ENCODE data around the gene MYBBP1A.

The MYBBP1A gene

DNA sequence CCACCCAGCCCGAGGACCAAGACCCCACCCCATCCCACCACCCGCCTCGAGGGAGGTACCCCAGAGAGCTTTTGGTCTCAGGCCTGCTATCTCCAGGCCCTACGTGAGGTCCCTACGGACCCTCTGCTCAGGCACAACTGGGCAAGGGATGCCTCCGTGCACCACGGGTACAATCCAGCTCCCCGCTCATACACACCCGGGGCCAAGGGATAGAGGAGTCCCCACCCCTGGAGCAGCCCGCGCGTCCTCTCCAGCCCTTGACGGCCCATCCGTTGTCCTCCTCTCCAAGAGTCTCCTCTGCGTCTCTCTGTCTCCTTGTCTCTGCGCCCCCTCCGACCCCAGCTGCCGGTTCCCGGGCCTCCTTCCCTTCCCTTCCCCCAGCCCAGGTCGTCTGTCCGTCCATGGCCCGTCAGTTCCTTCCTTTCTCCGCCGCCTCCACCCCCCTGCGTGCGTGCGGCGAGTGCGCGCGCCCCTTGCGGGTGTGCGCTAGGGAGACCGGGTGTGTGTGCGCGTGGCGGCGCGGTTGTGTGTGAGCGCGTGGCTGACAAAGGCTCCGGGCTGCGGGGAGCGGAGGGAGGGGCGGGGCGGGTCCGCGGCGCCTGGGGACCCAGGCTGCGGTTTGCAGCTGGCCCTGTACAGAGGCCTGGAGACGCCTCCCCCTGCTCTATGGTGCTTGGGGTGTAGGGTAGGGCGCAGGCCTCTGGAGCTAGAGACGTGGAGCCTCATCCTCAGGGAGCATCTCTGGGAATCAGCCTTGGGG is 55.6 kb downstream of the MYBBP1A start:
- in situ Hi-C loops (cut with MboI; ENCODE audit: low pct_unique_long_range_greater_than_20kb, low sequenced_read_pairs, unreplicated experiment), result no loop called here
- TF ChIP-seq, protein P1, sequence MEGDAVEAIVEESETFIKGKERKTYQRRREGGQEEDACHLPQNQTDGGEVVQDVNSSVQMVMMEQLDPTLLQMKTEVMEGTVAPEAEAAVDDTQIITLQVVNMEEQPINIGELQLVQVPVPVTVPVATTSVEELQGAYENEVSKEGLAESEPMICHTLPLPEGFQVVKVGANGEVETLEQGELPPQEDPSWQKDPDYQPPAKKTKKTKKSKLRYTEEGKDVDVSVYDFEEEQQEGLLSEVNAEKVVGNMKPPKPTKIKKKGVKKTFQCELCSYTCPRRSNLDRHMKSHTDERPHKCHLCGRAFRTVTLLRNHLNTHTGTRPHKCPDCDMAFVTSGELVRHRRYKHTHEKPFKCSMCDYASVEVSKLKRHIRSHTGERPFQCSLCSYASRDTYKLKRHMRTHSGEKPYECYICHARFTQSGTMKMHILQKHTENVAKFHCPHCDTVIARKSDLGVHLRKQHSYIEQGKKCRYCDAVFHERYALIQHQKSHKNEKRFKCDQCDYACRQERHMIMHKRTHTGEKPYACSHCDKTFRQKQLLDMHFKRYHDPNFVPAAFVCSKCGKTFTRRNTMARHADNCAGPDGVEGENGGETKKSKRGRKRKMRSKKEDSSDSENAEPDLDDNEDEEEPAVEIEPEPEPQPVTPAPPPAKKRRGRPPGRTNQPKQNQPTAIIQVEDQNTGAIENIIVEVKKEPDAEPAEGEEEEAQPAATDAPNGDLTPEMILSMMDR (IDR thresholded peaks at IDR 0.05; ENCODE audit: extremely low read depth, insufficient read depth, missing control alignments), result no peak
- peak; percentile 45 for DNase-seq (ENCODE audit: low spot score)

DNA sequence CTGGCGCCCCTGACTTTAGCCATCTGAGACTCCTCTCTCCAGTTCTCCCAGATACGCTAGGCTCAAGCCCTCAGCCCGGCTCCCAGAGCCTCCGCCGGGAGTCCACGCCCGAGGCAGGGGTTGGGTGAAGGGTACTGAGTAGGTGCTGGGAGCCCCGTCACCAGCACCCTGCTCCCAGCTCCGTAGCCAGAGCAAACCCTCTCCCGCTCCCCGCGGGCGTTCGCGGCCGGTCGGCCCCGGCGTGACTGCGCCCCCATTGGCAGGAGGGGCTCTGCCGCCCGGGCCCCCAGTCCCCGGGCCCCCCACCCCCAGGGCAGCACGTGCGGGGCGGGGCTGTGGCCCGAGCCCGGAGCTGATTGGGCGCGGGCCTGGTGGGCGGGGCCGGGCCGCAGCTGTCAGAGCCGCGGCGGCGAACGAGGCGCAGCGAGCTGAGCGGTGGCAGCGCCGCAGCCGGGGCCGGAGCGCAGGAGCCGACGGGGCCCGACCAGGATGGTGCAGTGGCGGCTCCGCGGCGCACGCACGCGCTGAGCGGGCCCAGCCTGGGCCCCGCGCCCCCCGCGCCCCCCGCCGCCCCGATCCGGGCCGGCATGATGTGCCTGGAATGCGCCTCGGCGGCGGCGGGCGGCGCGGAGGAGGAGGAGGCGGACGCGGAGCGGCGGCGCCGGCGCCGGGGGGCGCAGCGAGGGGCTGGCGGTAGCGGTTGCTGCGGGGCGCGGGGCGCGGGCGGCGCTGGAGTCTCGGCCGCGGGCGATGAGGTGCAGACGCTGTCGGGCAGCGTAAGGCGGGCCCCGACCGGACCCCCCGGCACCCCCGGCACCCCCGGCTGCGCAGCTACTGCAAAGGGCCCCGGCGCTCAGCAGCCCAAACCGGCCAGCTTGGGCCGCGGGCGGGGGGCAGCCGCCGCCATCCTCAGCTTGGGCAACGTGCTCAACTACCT is 56.5 kb downstream of the MYBBP1A start, which contains the start of gene SPNS2:
Gene SPNS2 (plus strand): TSS at position 421 of the 937 bp plus-strand sequence. CDS start 167 bp downstream, at position 588.
- DNase-seq (ENCODE audit: low spot score), result peak; percentile 96
- in situ Hi-C loops (cut with MboI; ENCODE audit: low pct_unique_long_range_greater_than_20kb, low sequenced_read_pairs, unreplicated experiment), result no loop called here
- TF ChIP-seq, protein P1 (IDR thresholded peaks at IDR 0.05; ENCODE audit: extremely low read depth, insufficient read depth, missing control alignments), result no peak

DNA sequence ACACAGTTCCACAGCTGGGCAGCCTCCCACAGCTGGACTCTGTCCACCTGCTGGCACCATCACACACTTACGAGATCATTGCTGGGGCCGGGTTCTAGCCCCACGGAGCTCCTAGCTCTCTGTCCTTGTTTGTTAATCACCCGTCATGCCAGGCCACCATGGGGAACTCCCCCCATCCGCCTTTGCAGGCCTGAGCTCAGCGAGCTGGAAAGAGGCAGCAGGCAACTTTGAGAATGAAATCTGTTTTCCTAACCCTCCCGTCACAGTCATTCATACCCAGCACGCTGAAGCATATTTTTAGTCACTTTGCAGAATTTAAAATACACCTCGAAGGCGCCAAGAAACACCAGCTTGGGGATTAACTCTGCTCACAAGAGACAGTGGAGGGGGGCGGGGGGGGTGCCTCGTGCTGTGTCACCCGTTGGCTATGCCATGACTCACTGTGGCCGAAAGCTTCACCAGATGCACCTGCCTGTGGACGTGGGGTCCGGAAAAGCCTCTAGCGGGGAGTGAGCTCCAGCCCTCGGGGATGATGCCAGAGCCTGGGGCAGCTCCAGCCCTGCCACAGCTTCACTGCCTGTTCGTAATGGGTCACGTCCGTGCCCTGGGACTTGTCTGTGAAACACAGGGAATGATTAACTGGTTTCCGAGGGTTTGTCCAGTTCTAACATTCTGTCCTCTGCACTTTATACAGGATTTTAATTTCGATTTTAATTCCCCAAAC is 57.9 kb downstream of the MYBBP1A start:
- TF ChIP-seq, protein P1 (IDR thresholded peaks at IDR 0.05; ENCODE audit: extremely low read depth, insufficient read depth, missing control alignments), result no peak
- in situ Hi-C loops (cut with MboI; ENCODE audit: low pct_unique_long_range_greater_than_20kb, low sequenced_read_pairs, unreplicated experiment), result no loop called here
- DNase-seq (ENCODE audit: low spot score), result peak; percentile 65

DNA sequence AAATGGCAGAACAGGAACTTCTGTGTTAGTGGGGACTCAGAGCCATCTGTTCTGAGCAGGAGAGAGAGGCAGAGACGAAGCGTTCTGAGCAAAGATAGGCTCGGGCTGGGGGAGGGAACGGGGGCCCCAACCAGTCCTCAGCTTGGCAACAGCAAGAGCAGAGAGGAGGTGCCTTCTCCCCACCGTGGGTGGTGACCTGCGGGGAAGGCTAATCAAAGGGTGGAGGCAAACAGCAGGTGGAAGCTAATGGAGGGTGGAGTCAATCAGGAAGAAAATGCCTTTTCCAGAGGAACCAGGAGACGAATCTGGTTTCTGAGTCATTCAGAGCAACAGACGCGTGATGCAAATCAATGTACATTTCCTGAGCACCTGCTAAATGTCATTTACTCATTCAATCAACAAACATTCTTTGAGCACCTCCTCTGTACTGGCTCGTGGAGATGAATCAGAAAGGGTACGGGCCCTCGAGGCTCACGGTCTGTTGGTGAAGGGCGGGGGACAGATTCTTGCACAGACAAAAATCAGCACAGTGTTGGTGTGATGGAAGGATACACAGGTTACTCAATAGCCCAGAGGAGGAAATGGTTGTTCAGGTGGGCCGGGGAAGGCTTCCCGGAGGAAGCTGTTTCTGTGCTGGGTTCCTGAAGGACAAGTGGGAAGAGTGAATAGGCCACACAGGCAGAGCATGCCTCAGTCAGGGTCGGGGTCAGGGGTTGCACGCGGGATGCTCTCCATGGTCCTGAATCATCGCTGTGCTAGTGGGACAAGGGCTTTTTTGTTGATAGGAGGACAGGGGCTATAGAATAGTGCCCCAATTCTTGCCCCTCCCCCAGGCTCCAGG is 62.2 kb downstream of the MYBBP1A start:
- in situ Hi-C loops (cut with MboI; ENCODE audit: low pct_unique_long_range_greater_than_20kb, low sequenced_read_pairs, unreplicated experiment), result no loop called here
- no peak for DNase-seq (ENCODE audit: low spot score)
- TF ChIP-seq, protein P1 (IDR thresholded peaks at IDR 0.05; ENCODE audit: extremely low read depth, insufficient read depth, missing control alignments), result no peak

DNA sequence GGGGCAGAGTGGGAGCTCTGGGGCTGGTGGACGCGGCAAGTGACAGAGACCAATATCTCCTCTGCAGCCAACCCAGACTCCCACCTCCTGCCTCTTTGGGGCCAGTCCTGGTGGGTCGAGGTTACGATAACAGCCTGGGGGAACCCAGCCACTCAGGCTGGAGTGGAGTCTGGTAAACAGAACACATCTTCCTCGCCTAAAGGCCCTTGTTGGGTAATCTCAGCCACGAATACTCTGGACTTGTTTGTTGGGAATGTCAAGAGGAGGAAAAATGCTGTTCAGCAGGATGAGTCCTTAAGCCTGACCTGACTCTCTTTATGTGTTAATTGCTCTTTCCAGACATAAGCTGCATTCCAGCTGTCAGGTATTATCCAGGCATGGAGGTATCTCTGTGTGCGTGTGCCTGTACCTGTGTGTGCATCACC is 64.5 kb downstream of the MYBBP1A start:
- TF ChIP-seq, protein P1 (IDR thresholded peaks at IDR 0.05; ENCODE audit: extremely low read depth, insufficient read depth, missing control alignments), result no peak
- no peak for DNase-seq (ENCODE audit: low spot score)
- in situ Hi-C loops (cut with MboI; ENCODE audit: low pct_unique_long_range_greater_than_20kb, low sequenced_read_pairs, unreplicated experiment), result no loop called here
